Naive thymus-derived CD8-positive, alpha-beta T cell (primary cell): Measurements from ENCODE around the gene ASGR2. TPM values are rescaled to one million over a fixed set of nuclear protein-coding genes. Genes with fewer than 3 reads are reported as not detected.
A peak's percentile ranks its signal among the peaks of the same experiment; 100 is the strongest.

Experiments
- ATAC-seq, 2 donors: fragments of 150-1000 bp; cut with Tn5 transposase in 1 of 2; sonication (Bioruptor Pico), chemical (Tn5 transposase) in 1 of 2; 1 replicate in 1 of 2; 2 replicates in 1 of 2; pipeline ENCODE4 v1.10.0; 2021; ENCODE audit warnings: mild to moderate bottlenecking in 2 of 2, moderate library complexity in 2 of 2
- POLR2A ChIA-PET: fragments of 350-600 bp; sonication (Branson Sonifier 250); formaldehyde crosslinking; loops from one replicate; lab custom pipeline; 2021; ENCODE audit warnings: antibody characterized with exemption; lab: Charles Lee
- DNase-seq, 10 donors: peaks; one replicate each; pipeline versions ENCODE4 v3.0.0 to v3.0.0-alpha.2; 2020 to 2022
- H3K27ac Mint-ChIP-seq, 10 donors: one replicate each; pipeline ENCODE4 v1.8.0; 2020 to 2022; ENCODE audit warnings: mild to moderate bottlenecking in 10 of 10, mixed read lengths in 10 of 10, moderate library complexity in 4 of 10, inconsistent platforms in 1 of 10
- H3K27me3 Mint-ChIP-seq, 5 donors: one replicate each; pipeline ENCODE4 v1.8.0; 2021 to 2022; ENCODE audit warnings: mixed read lengths in 5 of 5
- H3K36me3 Mint-ChIP-seq, 3 donors: one replicate each; pipeline ENCODE4 v1.8.0; 2020 to 2022; ENCODE audit warnings: mixed read lengths in 3 of 3, mild to moderate bottlenecking in 2 of 3, inconsistent platforms in 1 of 3
- H3K4me1 Mint-ChIP-seq, 4 donors: one replicate each; pipeline ENCODE4 v1.8.0; 2021 to 2022; ENCODE audit warnings: mixed read lengths in 4 of 4
- H3K4me3 Mint-ChIP-seq, 10 donors: one replicate each; pipeline ENCODE4 v1.8.0; 2020 to 2022; ENCODE audit warnings: mild to moderate bottlenecking in 10 of 10, mixed read lengths in 10 of 10, moderate library complexity in 6 of 10, inconsistent platforms in 1 of 10
- H3K9me3 Mint-ChIP-seq, 9 donors: one replicate each; pipeline ENCODE4 v1.8.0; 2020 to 2022; ENCODE audit warnings: mixed read lengths in 9 of 9, mild to moderate bottlenecking in 3 of 9, inconsistent platforms in 1 of 9, moderate library complexity in 1 of 9
- polyA plus RNA-seq, 3 donors: library from polyadenylated mRNA; unstranded; fragments of 300-500 nt; fragmentation: Illumina TruSeq; gene quantifications; one replicate each; pipeline ENCODE4 v1.2.3, GENCODE V29; 2021
- total RNA-seq, 8 experiments: library from RNA in 2 of 8; stranded (reverse) in 2 of 8; gene quantifications; one replicate each; pipeline ENCODE4 v1.2.3 and lab custom pipeline; 2021 to 2026

The ASGR2 gene
- total and polyA plus RNA-seq, 5 experiments from 2014 or later = not detected

DNA sequence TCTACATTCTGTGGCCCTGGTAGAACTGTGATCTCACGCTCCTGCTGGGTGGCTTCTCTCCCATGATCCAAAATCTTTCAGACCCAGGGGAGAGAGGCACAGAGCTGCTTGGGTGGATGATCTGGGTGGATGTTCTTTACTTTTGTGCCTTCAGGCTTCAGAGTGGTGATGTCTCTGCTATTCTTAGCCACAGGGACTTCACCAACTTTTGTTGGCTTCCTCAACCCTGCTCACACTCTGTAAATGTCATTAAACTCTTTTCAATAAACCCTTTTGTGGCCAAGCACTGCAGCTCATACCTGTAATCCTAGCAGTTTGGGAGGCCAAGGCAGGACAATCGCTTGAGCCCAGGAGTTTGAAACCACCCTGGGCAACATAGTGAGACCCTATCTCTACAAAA, 42.2 kb downstream of the ASGR2 start:
- Mint-ChIP-seq H3K4me3 (no peak overlapping the region), H3K36me3 (peaks cover 0 to 12% (median 10%) of the 10 kb centered on the region in 3 donors), H3K27me3 (no peaks in the 10 kb centered on the region), H3K27ac (peak overlapping the region in 1 of 10 donors; percentile 79), H3K4me1 (peaks cover 0 to 2% (median under 1%) of the 10 kb centered on the region in 4 donors), H3K9me3 (peaks cover 7 to 19% (median 16%) of the 10 kb centered on the region in 9 donors)
- ATAC-seq (no peak), DNase-seq (no peak)
- POLR2A ChIA-PET = no interaction called here

DNA sequence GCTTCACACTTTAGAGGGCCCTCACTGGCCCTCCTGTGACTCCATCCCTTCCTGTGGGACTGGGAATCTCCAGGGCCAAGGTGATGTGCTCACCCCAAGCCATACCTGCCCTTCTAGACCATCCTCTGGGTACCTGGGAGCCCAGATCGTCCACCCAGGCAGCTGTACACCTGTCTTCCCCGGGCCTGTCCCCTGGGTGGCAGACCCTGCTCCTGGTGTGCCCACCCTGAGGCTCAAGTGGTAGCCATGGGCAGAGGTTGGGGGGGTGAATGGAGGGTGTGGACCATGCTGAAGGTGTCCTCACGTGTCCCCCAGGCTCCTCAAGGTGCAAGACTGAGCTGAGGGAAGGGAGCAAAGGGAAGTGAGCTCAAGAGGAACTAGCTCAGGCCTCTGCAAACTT, 43.9 kb downstream of the ASGR2 start:
- POLR2A ChIA-PET = interaction anchor here (0.7 kb wide), 1 partner anchor 12 kb away, joined by 3 read pairs; no protein-coding TSS in a partner anchor

DNA sequence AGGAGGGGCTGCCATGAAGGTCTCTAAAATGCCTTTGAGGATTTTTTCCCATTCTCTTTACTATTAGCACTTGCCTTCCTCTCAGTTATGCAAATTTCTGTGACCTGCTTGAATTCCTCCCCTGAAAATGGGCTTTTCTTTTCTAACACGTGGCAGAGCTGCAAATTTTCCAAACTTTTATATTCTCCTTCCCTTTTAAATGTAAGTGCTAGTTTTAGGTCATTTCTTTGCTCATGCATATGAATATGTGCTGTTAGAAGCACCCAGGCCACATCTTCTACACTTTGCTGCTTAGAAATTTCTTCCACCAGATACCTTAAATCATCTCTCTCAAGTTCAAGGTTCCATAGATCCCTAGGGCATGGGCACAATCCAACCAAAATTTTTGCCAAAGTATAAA, 46.4 kb downstream of the ASGR2 start:
- peaks cover 0 to 12% (median 11%) of the 10 kb centered on the region in 3 donors for H3K36me3 Mint-ChIP-seq
- ATAC-seq (no peak), DNase-seq (no peak)
- POLR2A ChIA-PET = no interaction called here
- peaks cover 2 to 15% (median 8%) of the 10 kb centered on the region in 5 donors for H3K27me3 Mint-ChIP-seq
- H3K4me3 Mint-ChIP-seq = no peak overlapping the region
- peaks cover 9 to 30% (median 16%) of the 10 kb centered on the region in 9 donors for H3K9me3 Mint-ChIP-seq
- H3K27ac Mint-ChIP-seq = no peak overlapping the region
- H3K4me1 Mint-ChIP-seq = peaks cover 0 to 2% (median 0%) of the 10 kb centered on the region in 4 donors

More for the DNA sequence above, 43.9 kb downstream of the ASGR2 start:
- H3K36me3 Mint-ChIP-seq = peaks cover 0 to 12% (median 11%) of the 10 kb centered on the region in 3 donors
- no peak overlapping the region for H3K27ac Mint-ChIP-seq
- DNase-seq = no peak
- H3K4me1 Mint-ChIP-seq = peaks cover 0 to 2% (median 0%) of the 10 kb centered on the region in 4 donors
- peaks cover 9 to 30% (median 16%) of the 10 kb centered on the region in 9 donors for H3K9me3 Mint-ChIP-seq
- peaks cover 0 to under 1% (median 0%) of the 10 kb centered on the region in 5 donors for H3K27me3 Mint-ChIP-seq
- no peak overlapping the region for H3K4me3 Mint-ChIP-seq
- no peak for ATAC-seq

DNA sequence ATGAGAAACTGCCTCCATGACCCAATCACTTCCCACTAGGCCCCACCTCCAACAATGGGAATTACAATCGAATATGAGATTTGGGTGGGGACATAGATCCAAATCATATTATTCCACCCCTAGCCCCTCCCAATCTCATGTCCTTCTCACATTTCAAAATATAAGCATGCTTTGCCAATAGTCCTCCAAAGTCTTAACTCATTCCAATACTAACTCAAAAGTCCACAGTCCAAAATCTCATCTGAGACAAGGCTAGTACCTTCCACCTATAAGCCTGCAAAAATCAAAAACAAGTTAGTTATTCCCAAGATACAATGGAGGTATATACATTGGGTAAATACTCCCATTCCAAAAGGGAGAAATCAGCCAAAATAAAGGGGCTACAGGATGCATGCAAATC, 47.4 kb downstream of the ASGR2 start:
- Mint-ChIP-seq H3K4me3 (no peak overlapping the region), H3K4me1 (no peaks in the 10 kb centered on the region), H3K9me3 (peaks cover 9 to 30% (median 16%) of the 10 kb centered on the region in 9 donors), H3K36me3 (peaks cover 0 to 12% (median 11%) of the 10 kb centered on the region in 3 donors), H3K27ac (no peak overlapping the region), H3K27me3 (peaks cover 3 to 19% (median 12%) of the 10 kb centered on the region in 5 donors)
- no peak for ATAC-seq
- POLR2A ChIA-PET = no interaction called here
- no peak for DNase-seq

DNA sequence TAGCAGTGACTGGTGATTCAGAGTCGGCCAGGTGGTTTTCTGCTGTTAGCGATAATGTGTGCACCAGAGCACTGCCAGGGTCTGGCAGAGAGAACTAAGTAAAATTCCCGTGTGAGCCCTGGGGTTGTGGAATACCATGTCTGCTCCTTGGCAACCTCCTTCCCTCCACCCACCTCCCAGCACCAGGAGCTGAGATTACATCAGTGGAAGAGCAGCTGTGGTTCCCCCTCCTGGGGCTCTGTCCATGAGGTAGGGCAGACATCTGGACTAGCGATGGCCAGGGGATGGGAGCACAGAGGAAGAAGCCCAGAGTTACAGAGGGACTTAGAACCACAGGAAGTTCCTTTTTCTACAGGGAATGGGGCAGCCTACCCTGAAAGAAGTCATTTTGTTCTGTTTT, 50.4 kb downstream of the ASGR2 start:
- POLR2A ChIA-PET = no interaction called here
- DNase-seq (no peak), ATAC-seq (no peak)
- H3K4me1 Mint-ChIP-seq = peaks cover 0 to 1% (median 0%) of the 10 kb centered on the region in 4 donors
- peaks cover 0 to 12% (median 11%) of the 10 kb centered on the region in 3 donors for H3K36me3 Mint-ChIP-seq
- no peak overlapping the region for H3K4me3 Mint-ChIP-seq
- H3K9me3 Mint-ChIP-seq = peaks cover 9 to 28% (median 15%) of the 10 kb centered on the region in 9 donors
- no peak overlapping the region for H3K27ac Mint-ChIP-seq
- H3K27me3 Mint-ChIP-seq = peaks cover 3 to 20% (median 14%) of the 10 kb centered on the region in 5 donors

DNA sequence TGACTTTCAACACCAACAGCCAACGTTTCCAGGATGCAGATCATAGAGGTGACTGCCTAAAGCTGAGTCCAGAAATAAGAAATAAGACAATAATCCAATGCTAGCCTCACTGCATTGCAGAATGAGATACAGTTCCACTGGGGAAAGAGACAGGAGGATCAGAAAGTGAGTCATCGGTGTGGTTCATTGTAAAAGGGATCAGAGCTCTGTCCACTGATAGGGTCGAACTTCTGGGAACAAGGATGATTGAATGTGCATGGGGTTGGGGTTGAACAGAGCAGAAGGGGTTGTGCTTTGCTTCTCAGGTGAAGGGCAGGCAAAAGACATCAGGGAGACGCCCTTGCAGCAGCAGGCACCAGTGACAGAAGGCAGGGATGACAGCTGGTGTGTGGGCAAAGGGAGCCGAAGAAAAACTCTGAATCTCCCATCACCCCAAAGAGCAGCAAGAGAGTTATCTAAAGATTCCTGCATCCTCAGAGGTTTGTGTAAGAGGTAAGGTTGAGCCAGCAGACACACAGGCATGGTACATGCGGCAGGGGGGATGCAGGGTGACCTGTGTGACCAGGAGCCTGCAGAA, 51.0 kb downstream of the ASGR2 start:
- Mint-ChIP-seq H3K27me3 (peaks cover 3 to 26% (median 15%) of the 10 kb centered on the region in 5 donors), H3K36me3 (peaks cover 0 to 7% (median 7%) of the 10 kb centered on the region in 3 donors), H3K9me3 (peaks cover 5 to 21% (median 10%) of the 10 kb centered on the region in 9 donors), H3K4me3 (no peak overlapping the region), H3K27ac (peak overlapping the region in 1 of 10 donors; percentile 10), H3K4me1 (peaks cover 0 to 1% (median 0%) of the 10 kb centered on the region in 4 donors)
- POLR2A ChIA-PET = no interaction called here
- no peak for DNase-seq
- ATAC-seq = no peak

DNA sequence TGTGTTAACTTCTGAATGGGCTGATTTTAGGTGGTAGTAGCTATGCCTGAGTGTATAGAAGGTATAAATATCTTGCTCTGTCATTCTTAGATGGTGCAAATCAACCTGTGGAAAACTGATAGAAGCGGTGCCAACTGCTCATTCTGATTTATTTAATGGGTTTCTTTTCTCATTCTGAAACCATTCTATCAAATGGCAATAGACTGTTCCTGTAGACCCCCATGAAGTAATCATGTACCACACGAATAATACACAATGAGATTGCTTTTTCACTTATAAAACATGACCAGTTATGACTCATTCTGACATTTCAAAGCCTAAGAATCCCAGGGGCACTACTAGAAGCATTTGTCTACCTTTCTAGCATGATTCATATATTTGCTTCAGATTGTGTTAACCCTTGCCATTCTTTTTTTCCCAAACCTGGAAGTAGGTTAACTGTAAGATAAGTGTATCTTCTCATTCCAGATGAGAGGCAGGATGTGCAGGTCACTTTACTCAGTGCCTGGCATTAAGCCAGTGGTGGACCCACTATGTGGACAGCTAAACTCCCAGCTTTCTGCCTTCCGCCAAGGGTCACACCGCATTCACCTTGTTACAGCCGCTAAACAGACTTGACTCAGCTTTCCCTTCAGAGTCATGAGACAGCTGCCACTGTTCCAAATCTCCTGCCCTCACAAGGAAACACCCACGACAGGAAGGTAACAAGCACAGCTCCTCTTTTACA, 54.3 kb downstream of the ASGR2 start:
- POLR2A ChIA-PET = no interaction called here

DNA sequence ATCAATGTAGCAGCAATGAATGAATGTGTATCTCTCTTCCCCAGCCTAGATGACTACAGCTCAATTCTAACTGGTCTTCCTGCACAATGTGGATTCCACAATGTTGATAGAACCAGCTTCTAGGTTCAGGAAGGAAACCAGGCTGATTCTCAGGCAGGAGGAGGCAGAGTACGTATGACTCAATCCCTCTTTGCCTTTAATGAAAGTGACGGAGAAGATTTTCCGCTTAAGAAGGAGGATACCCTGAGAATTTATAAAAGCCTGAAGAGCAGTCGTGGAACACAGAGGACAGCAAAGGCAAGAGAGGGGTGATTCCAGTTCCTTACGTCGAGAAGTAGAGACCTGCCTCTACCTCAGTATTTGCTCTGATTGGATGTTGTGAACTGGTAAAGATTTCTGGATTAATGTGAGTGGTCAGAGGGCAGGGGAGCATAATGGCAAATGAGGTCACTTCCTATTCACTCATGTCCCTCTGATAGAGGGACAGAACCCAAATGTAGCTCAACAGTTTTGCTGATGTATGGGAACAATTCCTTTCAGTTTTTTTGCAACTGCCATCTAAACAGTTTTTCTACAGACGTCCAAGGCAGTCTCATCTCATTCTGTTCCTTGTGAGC, 55.7 kb downstream of the ASGR2 start:
- POLR2A ChIA-PET = no interaction called here
- no peaks in the 10 kb centered on the region for H3K36me3 Mint-ChIP-seq
- H3K27ac Mint-ChIP-seq = peak overlapping the region in 1 of 10 donors; percentile 55
- peaks cover 3 to 23% (median 12%) of the 10 kb centered on the region in 5 donors for H3K27me3 Mint-ChIP-seq
- DNase-seq (no peak), ATAC-seq (no peak)
- H3K9me3 Mint-ChIP-seq = no peaks in the 10 kb centered on the region
- H3K4me3 Mint-ChIP-seq = no peak overlapping the region
- H3K4me1 Mint-ChIP-seq = peaks cover 0 to 1% (median 0%) of the 10 kb centered on the region in 4 donors

More for the DNA sequence above, 54.3 kb downstream of the ASGR2 start:
- ATAC-seq (no peak), DNase-seq (no peak)
- no peaks in the 10 kb centered on the region for H3K9me3 Mint-ChIP-seq
- H3K27me3 Mint-ChIP-seq = peaks cover 3 to 28% (median 14%) of the 10 kb centered on the region in 5 donors
- peak overlapping the region in 2 of 10 donors; percentile 19 to 32 for H3K27ac Mint-ChIP-seq
- no peak overlapping the region for H3K4me3 Mint-ChIP-seq
- no peaks in the 10 kb centered on the region for H3K36me3 Mint-ChIP-seq
- H3K4me1 Mint-ChIP-seq = peaks cover 0 to 1% (median 0%) of the 10 kb centered on the region in 4 donors

DNA sequence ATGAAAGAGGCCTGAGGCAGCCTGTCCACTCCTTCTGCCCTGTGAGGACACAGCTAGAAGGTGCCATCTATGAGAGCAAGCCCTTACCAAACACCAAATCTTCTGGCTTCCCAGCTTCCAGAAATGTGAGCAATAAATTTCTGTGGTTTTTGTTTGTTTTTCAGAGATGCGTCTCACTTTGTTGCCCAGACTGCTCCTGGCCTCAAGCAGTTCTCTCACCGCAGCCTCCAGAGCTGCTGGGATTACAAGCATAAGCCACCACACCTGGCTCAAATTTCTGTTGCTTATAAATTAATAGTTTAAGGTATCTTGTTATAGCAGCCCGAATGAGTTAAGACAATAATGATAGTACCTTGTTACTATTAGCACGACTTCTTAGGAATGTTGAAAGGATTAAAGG, 58.2 kb downstream of the ASGR2 start:
- H3K4me1 Mint-ChIP-seq = peaks cover 0 to 4% (median 2%) of the 10 kb centered on the region in 4 donors
- no peak overlapping the region for H3K27ac Mint-ChIP-seq
- H3K27me3 Mint-ChIP-seq = peaks cover 0 to 9% (median 1%) of the 10 kb centered on the region in 5 donors
- no peak for ATAC-seq
- no peaks in the 10 kb centered on the region for H3K9me3 Mint-ChIP-seq
- H3K4me3 Mint-ChIP-seq = no peak overlapping the region
- POLR2A ChIA-PET = interaction anchor here (0.5 to 0.8 kb wide), 5 partner anchors 22 to 740 kb away, joined by 3 to 6 read pairs (median 5); no protein-coding TSS in a partner anchor
- no peaks in the 10 kb centered on the region for H3K36me3 Mint-ChIP-seq
- DNase-seq = no peak

Other genes with a start within 250 kb of the ASGR2 start
- not detected for gene ALOX12, start 118.8 kb downstream of the ASGR2 start, total RNA-seq
- under 1 TPM; 0.09 to 0.31 (median 0.12) TPM for gene ALOX12, start 118.8 kb downstream of the ASGR2 start, polyA plus RNA-seq
- 100 to 1,000 TPM; 117 to 120 TPM for gene RNASEK, start 102.2 kb downstream of the ASGR2 start, total RNA-seq
- gene RNASEK, start 102.2 kb downstream of the ASGR2 start, polyA plus RNA-seq = 100 to 1,000 TPM; 477 to 597 (median 559) TPM
- gene BCL6B, start 91.8 kb downstream of the ASGR2 start, total RNA-seq = not detected
- not detected for gene BCL6B, start 91.8 kb downstream of the ASGR2 start, polyA plus RNA-seq
- gene SLC16A13, start 78.8 kb downstream of the ASGR2 start, total RNA-seq = 10 to 100 TPM; 11.5 to 14.7 TPM
- 1 to 10 TPM in 1 of 3 donors, under 1 TPM in 2; 0.93 to 1.2 (median 0.97) TPM for gene SLC16A13, start 78.8 kb downstream of the ASGR2 start, polyA plus RNA-seq
- 1 to 10 TPM; 2.8 to 3.5 TPM for gene SLC16A11, start 70.7 kb downstream of the ASGR2 start, total RNA-seq
- 1 to 10 TPM; 2.0 to 2.2 (median 2.0) TPM for gene SLC16A11, start 70.7 kb downstream of the ASGR2 start, polyA plus RNA-seq
- under 1 TPM; 0.49 to 0.93 TPM for gene CLEC10A, start 34.6 kb downstream of the ASGR2 start, total RNA-seq
- gene CLEC10A, start 34.6 kb downstream of the ASGR2 start, polyA plus RNA-seq = under 1 TPM in 1 of 3 donors, not detected in 2; 0.13 TPM
- gene ASGR1, start 64.5 kb upstream of the ASGR2 start, total RNA-seq = under 1 TPM; 0.58 to 0.68 TPM
- under 1 TPM in 1 of 3 donors, not detected in 2; 0.23 TPM for gene ASGR1, start 64.5 kb upstream of the ASGR2 start, polyA plus RNA-seq
- gene DLG4, start 105.0 kb upstream of the ASGR2 start, total RNA-seq = 10 to 100 TPM in 1 of 2 experiments, 1 to 10 TPM in 1; 8.4 to 10.2 TPM
- under 1 TPM; 0.24 to 0.62 (median 0.33) TPM for gene DLG4, start 105.0 kb upstream of the ASGR2 start, polyA plus RNA-seq
- gene ACADVL, start 105.1 kb upstream of the ASGR2 start, total RNA-seq = 100 to 1,000 TPM; 402 TPM
- 10 to 100 TPM; 78.8 to 91.2 (median 85.2) TPM for gene ACADVL, start 105.1 kb upstream of the ASGR2 start, polyA plus RNA-seq
- gene DVL2, start 119.7 kb upstream of the ASGR2 start, total RNA-seq = 10 to 100 TPM; 80.7 to 81.5 TPM
- 10 to 100 TPM; 19.3 to 26.5 (median 19.3) TPM for gene DVL2, start 119.7 kb upstream of the ASGR2 start, polyA plus RNA-seq
- gene PHF23, start 124.6 kb upstream of the ASGR2 start, total RNA-seq = 10 to 100 TPM; 49.9 to 53.9 TPM
- gene PHF23, start 124.6 kb upstream of the ASGR2 start, polyA plus RNA-seq = 10 to 100 TPM; 18.1 to 35.7 (median 22.2) TPM
- gene GABARAP, start 127.6 kb upstream of the ASGR2 start, total RNA-seq = 100 to 1,000 TPM; 268 to 280 TPM
- 100 to 1,000 TPM; 799 to 964 (median 817) TPM for gene GABARAP, start 127.6 kb upstream of the ASGR2 start, polyA plus RNA-seq
- 100 to 1,000 TPM; 138 to 142 TPM for gene CTDNEP1, start 136.9 kb upstream of the ASGR2 start, total RNA-seq
- gene CTDNEP1, start 136.9 kb upstream of the ASGR2 start, polyA plus RNA-seq = 10 to 100 TPM; 33.6 to 42.3 (median 39.7) TPM
- gene ELP5, start 137.4 kb upstream of the ASGR2 start, total RNA-seq = 10 to 100 TPM; 35.1 to 36.1 TPM
- 10 to 100 TPM; 55.5 to 94.0 (median 70.8) TPM for gene ELP5, start 137.4 kb upstream of the ASGR2 start, polyA plus RNA-seq
- 1 to 10 TPM; 4.2 to 7.4 TPM for gene CLDN7, start 147.7 kb upstream of the ASGR2 start, total RNA-seq
- gene CLDN7, start 147.7 kb upstream of the ASGR2 start, polyA plus RNA-seq = 1 to 10 TPM; 5.7 to 8.6 (median 7.1) TPM
- gene SLC2A4, start 166.9 kb upstream of the ASGR2 start, total RNA-seq = not detected
- not detected for gene SLC2A4, start 166.9 kb upstream of the ASGR2 start, polyA plus RNA-seq
- gene YBX2, start 179.8 kb upstream of the ASGR2 start, total RNA-seq = 1 to 10 TPM in 1 of 2 experiments, under 1 TPM in 1; 0.66 to 1.2 TPM
- not detected for gene YBX2, start 179.8 kb upstream of the ASGR2 start, polyA plus RNA-seq
- 100 to 1,000 TPM; 308 to 327 TPM for gene EIF5A, start 192.8 kb upstream of the ASGR2 start, total RNA-seq
- gene EIF5A, start 192.8 kb upstream of the ASGR2 start, polyA plus RNA-seq = 100 to 1,000 TPM; 209 to 690 (median 643) TPM
- gene GPS2, start 200.5 kb upstream of the ASGR2 start, total RNA-seq = 100 to 1,000 TPM; 146 to 147 TPM
- gene GPS2, start 200.5 kb upstream of the ASGR2 start, polyA plus RNA-seq = 100 to 1,000 TPM in 1 of 3 donors, 10 to 100 TPM in 2; 75.7 to 107 (median 98.6) TPM
- 10 to 100 TPM; 74.7 to 82.7 TPM for gene NEURL4, start 214.5 kb upstream of the ASGR2 start, total RNA-seq
- gene NEURL4, start 214.5 kb upstream of the ASGR2 start, polyA plus RNA-seq = 1 to 10 TPM in 2 of 3 donors, under 1 TPM in 1; 0.90 to 2.7 (median 1.1) TPM
- 100 to 1,000 TPM; 450 to 466 TPM for gene ACAP1, start 221.7 kb upstream of the ASGR2 start, total RNA-seq
- 100 to 1,000 TPM; 246 to 295 (median 283) TPM for gene ACAP1, start 221.7 kb upstream of the ASGR2 start, polyA plus RNA-seq
- gene KCTD11, start 237.3 kb upstream of the ASGR2 start, total RNA-seq = 1 to 10 TPM; 4.6 to 5.0 TPM
- 1 to 10 TPM; 1.2 to 1.6 (median 1.3) TPM for gene KCTD11, start 237.3 kb upstream of the ASGR2 start, polyA plus RNA-seq
- gene TMEM95, start 240.3 kb upstream of the ASGR2 start, total RNA-seq = not detected
- not detected for gene TMEM95, start 240.3 kb upstream of the ASGR2 start, polyA plus RNA-seq